Mesodermal cell (in vitro differentiated cells): Measurements from ENCODE around the gene MITF. TPM values are rescaled to one million over a fixed set of nuclear protein-coding genes. Genes with fewer than 3 reads are reported as not detected.

ENCODE experiments used
- H3K27ac ChIP-seq: 2 replicates; pipeline ENCODE4 v1.7.0; 2013; ENCODE audit warnings: mild to moderate bottlenecking, low read depth, low read length, moderate library complexity; ENCODE audit not compliant: severe bottlenecking
- H3K36me3 ChIP-seq: 2 replicates; pipeline ENCODE4 v1.7.1; 2013; ENCODE audit warnings: mild to moderate bottlenecking, low read length, moderate library complexity; ENCODE audit not compliant: control insufficient read depth, insufficient read depth
- H3K4me1 ChIP-seq: one replicate; pipeline ENCODE4 v1.7.1; 2013; ENCODE audit warnings: mild to moderate bottlenecking, low read length; ENCODE audit not compliant: insufficient read depth, control insufficient read depth, poor library complexity, severe bottlenecking
- H3K4me3 ChIP-seq: 2 replicates; pipeline ENCODE4 v1.7.0; 2013; ENCODE audit warnings: low read length, control low read depth, mild to moderate bottlenecking; ENCODE audit not compliant: insufficient read depth, poor library complexity, severe bottlenecking; ENCODE audit errors: extremely low read depth
- H3K9me3 ChIP-seq: 2 replicates; pipeline ENCODE4 v1.7.1; 2013; ENCODE audit warnings: mild to moderate bottlenecking, low read length, moderate library complexity; ENCODE audit not compliant: control insufficient read depth
- WGBS, 2 experiments: methylation state at CpG; one replicate each; pipeline ENCODE4 v1.1.5; 2013; ENCODE audit warnings: missing lambda C conversion rate in 2 of 2; ENCODE audit not compliant: insufficient coverage in 2 of 2; 5-methylcytosine and 5-hydroxymethylcytosine counted together
- polyA plus RNA-seq, 2 experiments: library from polyadenylated mRNA; stranded (reverse); fragments of 50-300 nt; gene quantifications; one replicate each; pipeline ENCODE4 v1.2.3, GENCODE V29; 2013

MITF gene
- 4.1 TPM for polyA plus RNA-seq (2013, experiment 1 of 2)
- 3.2 TPM for polyA plus RNA-seq (2013, experiment 2 of 2)

- Histone ChIP-seq H3K36me3 (no peaks in the 10 kb centered on the region), H3K27ac (no peak within 1 kb of the TSS), H3K4me1 (no peaks in the 10 kb centered on the region), H3K4me3 (peak within 1 kb of the TSS; percentile 70), H3K9me3 (no peaks in the 10 kb centered on the region)
- 0% methylated on average over 56 to 59 of the region's 81 CpGs for WGBS, 2 experiments
Measured at GRCh38 chr3:69739204-69740102, at the start of gene MITF. Gene MITF, plus strand, starts transcription at chr3:69739464. Its CDS starts 134 bp downstream, at chr3:69739598.

GRCh38 chr3:69691860-69692259 lies 47.4 kb upstream of the MITF start:
- Histone ChIP-seq H3K4me1 (peaks cover 5% of the 10 kb centered on the region), H3K36me3 (no peaks in the 10 kb centered on the region), H3K9me3 (no peaks in the 10 kb centered on the region), H3K27ac (no peak overlapping the region), H3K4me3 (no peak overlapping the region)
- 92 to 100% methylated on average over 1 to 3 of the region's 4 CpGs for WGBS, 2 experiments

GRCh38 chr3:69692761-69693160 lies 46.5 kb upstream of the MITF start:
- H3K4me3 ChIP-seq: no peak overlapping the region
- H3K36me3 ChIP-seq: no peaks in the 10 kb centered on the region
- no peaks in the 10 kb centered on the region for H3K9me3 ChIP-seq
- peaks cover 5% of the 10 kb centered on the region for H3K4me1 ChIP-seq
- WGBS, 2 experiments: 88 to 100% methylated on average over 1 to 2 of the region's 2 CpGs
- H3K27ac ChIP-seq: no peak overlapping the region

GRCh38 chr3:69695443-69695842 lies 43.8 kb upstream of the MITF start:
- no peak overlapping the region for H3K4me3 ChIP-seq
- no peaks in the 10 kb centered on the region for H3K9me3 ChIP-seq
- H3K27ac ChIP-seq: no peak overlapping the region
- 60 to 100% methylated on average over 1 of the region's 2 CpGs for WGBS, 2 experiments
- H3K4me1 ChIP-seq: no peaks in the 10 kb centered on the region
- H3K36me3 ChIP-seq: no peaks in the 10 kb centered on the region

GRCh38 chr3:69695933-69696332 lies 43.3 kb upstream of the MITF start:
- Histone ChIP-seq H3K27ac (no peak overlapping the region), H3K36me3 (no peaks in the 10 kb centered on the region), H3K4me1 (no peaks in the 10 kb centered on the region), H3K9me3 (peaks cover 3% of the 10 kb centered on the region), H3K4me3 (no peak overlapping the region)
- 79 to 83% methylated on average over 3 of the region's 4 CpGs for WGBS, 2 experiments

GRCh38 chr3:69696367-69696766 lies 42.9 kb upstream of the MITF start:
- Histone ChIP-seq H3K9me3 (peaks cover 5% of the 10 kb centered on the region), H3K4me3 (no peak overlapping the region), H3K4me1 (no peaks in the 10 kb centered on the region), H3K36me3 (no peaks in the 10 kb centered on the region), H3K27ac (no peak overlapping the region)
- WGBS, 2 experiments: 71% methylated on average over 1 of the region's 1 CpG; no CpG with 5 or more reads in 1 of the 2 experiments

GRCh38 chr3:69697381-69697780 lies 41.9 kb upstream of the MITF start:
- no peaks in the 10 kb centered on the region for H3K4me1 ChIP-seq
- no peak overlapping the region for H3K27ac ChIP-seq
- H3K36me3 ChIP-seq: no peaks in the 10 kb centered on the region
- H3K4me3 ChIP-seq: no peak overlapping the region
- peaks cover 5% of the 10 kb centered on the region for H3K9me3 ChIP-seq
- WGBS, 2 experiments: 66 to 70% methylated on average over 4 of the region's 5 CpGs

- Histone ChIP-seq H3K4me3 (no peak overlapping the region), H3K36me3 (no peaks in the 10 kb centered on the region), H3K9me3 (peaks cover 5% of the 10 kb centered on the region), H3K4me1 (no peaks in the 10 kb centered on the region), H3K27ac (no peak overlapping the region)
- WGBS, 2 experiments: no CpG with 5 or more reads among the region's 2 CpGs
Measured at GRCh38 chr3:69698728-69699127, 40.5 kb upstream of the MITF start.

GRCh38 chr3:69699183-69699582 lies 40.1 kb upstream of the MITF start:
- Histone ChIP-seq H3K36me3 (no peaks in the 10 kb centered on the region), H3K9me3 (peaks cover 5% of the 10 kb centered on the region), H3K4me3 (no peak overlapping the region), H3K27ac (no peak overlapping the region), H3K4me1 (no peaks in the 10 kb centered on the region)
- WGBS, 2 experiments: no CpG with 5 or more reads among the region's 1 CpG

GRCh38 chr3:69700949-69701348 lies 38.3 kb upstream of the MITF start:
- no peaks in the 10 kb centered on the region for H3K4me1 ChIP-seq
- no peak overlapping the region for H3K4me3 ChIP-seq
- WGBS, 2 experiments: 100% methylated on average over 1 of the region's 1 CpG

More at GRCh38 chr3:69700949-69701348, 38.3 kb upstream of the MITF start:
- Histone ChIP-seq H3K9me3 (peaks cover 5% of the 10 kb centered on the region), H3K36me3 (no peaks in the 10 kb centered on the region), H3K27ac (no peak overlapping the region)
